NCI-H510A (cell line): ENCODE results near the gene ATP1B2.

Experiments used
- DNase-seq: peaks from one replicate; lab custom pipeline; 2025; lab: John Stamatoyannopoulos, UW

ATP1B2 gene

DNA sequence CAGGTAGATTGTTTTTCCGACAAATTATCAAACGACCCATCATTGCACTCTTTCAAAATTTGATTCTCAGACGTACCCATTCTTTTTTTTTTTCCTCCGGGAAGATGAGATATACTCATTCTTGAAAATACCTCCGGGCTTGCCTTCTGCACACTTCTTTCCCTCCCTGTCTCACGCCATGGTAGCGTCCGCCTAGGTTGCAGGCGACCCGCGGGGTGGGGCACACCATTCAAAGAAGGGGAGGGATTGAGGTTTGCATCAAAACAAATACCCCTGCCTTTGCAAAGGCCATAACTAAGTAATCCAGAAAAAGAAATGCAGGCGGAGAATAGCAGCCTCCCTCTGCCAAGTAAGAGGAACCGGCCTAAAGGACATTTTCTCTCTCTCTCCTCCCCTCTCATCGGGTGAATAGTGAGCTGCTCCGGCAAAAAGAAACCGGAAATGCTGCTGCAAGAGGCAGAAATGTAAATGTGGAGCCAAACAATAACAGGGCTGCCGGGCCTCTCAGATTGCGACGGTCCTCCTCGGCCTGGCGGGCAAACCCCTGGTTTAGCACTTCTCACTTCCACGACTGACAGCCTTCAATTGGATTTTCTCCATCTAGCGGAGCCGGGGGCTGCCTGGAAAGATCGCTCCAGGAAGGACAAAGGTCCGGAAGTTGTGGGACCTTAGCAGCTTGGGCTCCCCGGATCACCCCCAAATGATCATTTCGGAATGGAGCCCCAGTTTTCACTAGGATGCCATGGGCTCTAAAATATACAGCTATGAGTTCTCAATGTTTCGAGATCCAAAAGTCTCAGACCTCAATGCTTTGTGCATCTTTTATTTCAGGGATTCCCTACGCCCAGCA, 35.7 kb downstream of the ATP1B2 start:
- peak; percentile 70 for DNase-seq

GRCh38 chr17:7687072-7687907, 36.6 kb downstream of the ATP1B2 start, which contains the start of gene TP53:
TP53 (minus strand) TSS chr17:7687490; CDS start chr17:7676594, 10,896 bp downstream.
- DNase-seq: peak; percentile 80

DNA sequence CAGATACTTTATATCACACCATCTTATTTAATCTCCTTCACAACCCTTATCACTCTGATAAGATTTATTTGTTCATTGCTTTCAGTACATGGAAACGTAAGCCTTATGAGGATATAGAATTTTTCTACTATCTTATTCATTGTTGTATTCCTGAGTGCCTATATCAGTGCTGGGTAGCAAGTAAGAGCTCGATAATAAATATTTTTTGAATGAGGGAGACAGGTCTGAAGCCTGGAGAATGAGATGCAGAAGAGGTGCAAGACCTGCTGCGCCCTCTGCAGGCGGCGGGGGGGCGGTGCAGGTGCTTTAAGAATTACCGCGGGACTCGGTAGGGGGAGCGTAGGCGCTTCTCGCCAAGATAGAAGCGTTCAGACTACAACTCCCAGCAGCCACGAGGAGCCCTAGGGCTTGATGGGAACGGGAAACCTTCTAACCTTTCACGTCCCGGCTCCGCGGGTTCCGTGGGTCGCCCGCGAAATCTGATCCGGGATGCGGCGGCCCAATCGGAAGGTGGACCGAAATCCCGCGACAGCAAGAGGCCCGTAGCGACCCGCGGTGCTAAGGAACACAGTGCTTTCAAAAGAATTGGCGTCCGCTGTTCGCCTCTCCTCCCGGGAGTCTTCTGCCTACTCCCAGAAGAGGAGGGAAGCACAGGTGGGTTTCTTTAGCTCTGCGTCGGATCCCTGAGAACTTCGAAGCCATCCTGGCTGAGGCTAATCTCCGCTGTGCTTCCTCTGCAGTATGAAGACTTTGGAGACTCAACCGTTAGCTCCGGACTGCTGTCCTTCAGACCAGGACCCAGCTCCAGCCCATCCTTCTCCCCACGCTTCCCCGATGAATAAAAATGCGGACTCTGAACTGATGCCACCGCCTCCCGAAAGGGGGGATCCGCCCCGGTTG, 37.4 kb downstream of the ATP1B2 start, which contains the start of gene WRAP53:
Gene WRAP53, plus strand, starts transcription at position 570 of the 900 bp plus-strand sequence. Its CDS starts 172 bp downstream, at position 742.
- peak; percentile 95 for DNase-seq

DNA sequence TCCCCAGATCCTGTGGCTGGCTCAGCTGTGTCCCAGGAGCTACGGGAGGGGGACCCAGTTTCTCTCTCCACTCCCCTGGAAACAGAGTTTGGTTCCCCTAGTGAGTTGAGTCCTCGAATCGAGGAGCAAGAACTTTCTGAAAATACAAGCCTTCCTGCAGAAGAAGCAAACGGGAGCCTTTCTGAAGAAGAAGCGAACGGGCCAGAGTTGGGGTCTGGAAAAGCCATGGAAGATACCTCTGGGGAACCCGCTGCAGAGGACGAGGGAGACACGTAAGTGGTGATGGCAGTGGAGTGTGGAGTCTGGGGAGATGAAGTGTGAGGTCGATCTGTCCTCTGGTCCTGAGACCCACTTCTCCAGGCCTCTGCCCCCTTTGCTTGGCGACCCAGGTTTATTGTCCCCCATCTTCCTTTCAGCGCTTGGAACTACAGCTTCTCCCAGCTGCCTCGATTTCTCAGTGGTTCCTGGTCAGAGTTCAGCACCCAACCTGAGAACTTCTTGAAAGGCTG, 38.1 kb downstream of the ATP1B2 start:
- DNase-seq: no peak

GRCh38 chr17:7695586-7695985, 44.9 kb downstream of the ATP1B2 start:
- DNase-seq: no peak

- DNase-seq: no peak
These were observed 47.3 kb downstream of the ATP1B2 start for GRCh38 chr17:7697828-7698588.

- no peak for DNase-seq
These were observed 49.8 kb downstream of the ATP1B2 start for GRCh38 chr17:7700510-7700909.

GRCh38 chr17:7701681-7702080, 51.0 kb downstream of the ATP1B2 start:
- DNase-seq: no peak

- no peak for DNase-seq
These were observed 52.0 kb downstream of the ATP1B2 start for GRCh38 chr17:7702776-7703175.

DNA sequence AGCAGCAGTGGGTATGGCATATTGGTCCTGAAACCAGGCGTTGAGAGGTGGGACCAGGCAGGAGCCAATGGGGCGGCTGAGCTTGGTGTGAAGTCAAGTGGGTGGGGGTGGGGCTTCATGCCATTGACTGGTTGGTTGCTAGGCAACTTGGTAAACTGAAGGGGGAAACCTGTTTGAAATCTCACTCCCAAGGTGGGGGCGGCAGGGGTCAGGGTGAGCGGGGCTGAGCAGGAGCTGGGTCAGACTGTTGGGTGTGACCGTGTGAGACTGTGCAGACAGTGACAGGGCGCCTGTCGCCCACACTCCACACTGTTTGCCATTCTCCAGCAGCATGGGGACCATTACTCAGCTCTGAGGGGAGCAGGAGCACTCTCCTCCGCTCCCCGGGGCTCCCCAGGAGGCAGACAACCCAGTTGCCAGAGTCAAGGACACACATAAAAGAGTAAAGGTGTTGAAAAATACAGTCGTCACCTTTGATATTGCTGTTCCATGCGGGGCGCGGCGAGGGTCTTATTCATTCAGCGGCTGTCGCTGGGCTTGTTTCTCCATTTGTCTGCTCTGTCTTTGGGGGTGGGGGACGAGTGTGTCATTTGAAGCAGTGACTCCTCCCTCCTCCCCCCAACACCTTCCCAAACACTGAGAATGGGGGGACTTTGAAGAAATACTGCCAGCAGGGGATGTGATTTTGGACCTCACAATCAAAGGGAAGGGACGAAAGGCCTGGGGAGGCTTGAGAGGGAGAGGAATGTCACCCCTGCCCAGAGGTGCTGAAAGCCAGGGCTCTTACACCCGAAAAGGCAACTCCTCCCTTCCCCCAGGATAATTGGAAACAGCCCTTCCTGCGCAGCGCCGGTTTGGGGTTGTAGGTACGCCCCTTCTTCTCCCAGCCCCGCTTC, 53.1 kb downstream of the ATP1B2 start:
- DNase-seq: peak; percentile 87

DNA sequence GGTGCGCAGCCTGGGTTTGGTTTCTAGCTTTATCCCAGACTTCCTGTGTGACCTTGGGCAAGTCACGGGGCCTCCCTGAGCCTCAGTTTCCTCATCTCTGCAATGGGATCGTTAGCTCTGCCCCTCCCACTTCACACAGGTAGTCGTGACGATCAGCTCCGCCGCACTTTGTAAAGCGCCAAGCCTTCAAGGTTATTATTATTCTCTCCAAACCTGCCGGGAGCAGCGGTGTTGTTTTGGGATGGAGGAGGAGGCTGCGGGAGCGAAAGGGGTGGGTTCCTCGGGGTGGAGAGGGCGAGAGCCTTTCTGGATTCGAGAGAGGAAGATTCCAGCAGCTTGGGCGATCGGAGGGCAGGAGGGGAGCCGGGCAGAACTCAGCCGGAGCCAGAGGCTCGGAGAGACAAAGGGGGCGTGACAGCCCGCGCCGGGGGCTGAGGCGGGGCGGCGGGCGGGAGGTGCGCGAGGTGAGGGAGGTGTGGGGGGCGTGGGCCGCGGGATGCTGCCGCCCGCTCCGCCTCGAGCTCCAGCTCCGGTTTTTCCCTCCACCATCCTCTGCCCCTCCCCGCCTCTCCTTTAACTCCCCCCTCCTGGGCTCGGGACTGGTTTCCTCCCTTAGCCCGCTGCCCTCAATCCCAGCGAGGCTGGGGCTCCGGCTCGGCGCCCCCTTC, 54.0 kb downstream of the ATP1B2 start, which contains the start of gene EFNB3:
Gene EFNB3, plus strand, starts transcription at position 602 of the 668 bp plus-strand sequence. CDS start 397 bp downstream, outside the sequence.
- peak; percentile 72 for DNase-seq

DNA sequence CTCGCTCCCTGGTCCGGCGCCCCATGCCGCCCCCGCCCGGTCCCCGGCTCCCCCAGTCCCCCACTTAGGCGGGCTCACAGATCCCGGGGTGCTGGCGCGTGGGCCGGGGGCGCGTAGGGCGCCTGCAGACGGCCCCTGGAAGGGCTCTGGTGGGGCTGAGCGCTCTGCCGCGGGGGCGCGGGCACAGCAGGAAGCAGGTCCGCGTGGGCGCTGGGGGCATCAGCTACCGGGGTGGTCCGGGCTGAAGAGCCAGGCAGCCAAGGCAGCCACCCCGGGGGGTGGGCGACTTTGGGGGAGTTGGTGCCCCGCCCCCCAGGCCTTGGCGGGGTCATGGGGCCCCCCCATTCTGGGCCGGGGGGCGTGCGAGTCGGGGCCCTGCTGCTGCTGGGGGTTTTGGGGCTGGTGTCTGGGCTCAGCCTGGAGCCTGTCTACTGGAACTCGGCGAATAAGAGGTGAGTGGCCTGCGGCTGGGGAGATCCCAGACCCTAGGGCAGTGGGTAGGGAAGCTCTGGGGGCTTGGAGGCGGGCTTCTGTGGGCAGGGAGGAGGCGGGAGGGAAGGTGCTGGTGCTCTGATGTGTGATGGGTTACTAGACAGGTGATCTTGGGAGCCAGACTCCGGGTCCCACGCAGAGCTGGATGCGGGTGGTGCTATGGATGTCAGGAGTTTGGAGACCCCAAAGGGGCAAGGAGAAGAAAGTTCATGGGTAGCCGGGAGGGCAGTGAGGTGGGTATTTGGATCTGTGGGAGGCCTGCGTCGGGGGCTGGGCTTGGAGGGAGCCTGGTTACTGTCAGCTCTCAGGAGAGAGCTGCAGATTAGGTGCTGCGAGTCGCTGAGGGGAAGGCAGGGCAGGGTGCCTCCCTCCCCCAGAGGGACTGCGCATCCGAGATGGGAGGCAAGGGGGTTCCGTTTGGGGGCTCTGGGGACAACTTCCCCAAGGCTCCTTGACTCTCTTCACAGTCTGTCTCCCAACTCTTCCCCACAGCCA, 54.8 kb downstream of the ATP1B2 start:
- no peak for DNase-seq

DNA sequence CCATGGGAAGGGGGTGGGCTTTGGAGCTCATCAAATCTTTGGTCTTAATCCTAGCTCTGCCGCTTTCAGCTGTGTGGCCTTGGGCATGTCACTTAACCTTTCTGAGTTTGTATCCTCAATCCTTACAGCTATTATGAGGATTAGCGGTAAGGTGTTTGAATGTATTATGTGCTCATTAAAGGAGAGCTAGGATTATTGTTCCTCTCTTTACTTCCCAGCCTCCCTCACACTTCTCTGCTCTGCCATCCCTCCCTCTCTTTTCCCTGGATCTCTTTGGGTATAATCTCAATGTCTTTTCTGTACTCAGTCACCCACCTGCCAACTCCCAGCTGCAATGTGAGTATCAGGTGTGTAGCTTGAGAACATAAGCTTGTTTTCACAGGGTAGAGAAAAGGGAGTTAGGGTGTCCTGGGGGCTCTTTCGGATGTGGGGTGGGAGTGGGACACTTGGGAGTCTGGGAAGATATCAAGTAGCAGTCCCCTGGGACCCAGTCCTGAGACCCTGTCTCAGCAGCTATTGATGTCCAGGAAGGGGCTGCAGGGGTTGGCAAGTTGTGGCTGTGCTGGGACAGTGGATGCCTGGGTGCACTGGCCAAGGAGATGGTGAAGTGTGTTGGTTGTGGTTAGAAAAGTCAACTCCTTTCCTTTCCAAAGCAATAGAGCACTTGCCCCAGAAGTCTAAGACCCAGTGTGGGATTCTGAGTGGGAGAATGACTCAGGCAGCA, 56.1 kb downstream of the ATP1B2 start:
- no peak for DNase-seq
